Hematopoietic multipotent progenitor cell treated with erythropoietin and hydrocortisone succinate and interleukin-3 and kit ligand, for 15 days (in vitro differentiated cells): ENCODE data around the gene JMJD8.

ENCODE experiments used
- DNase-seq: peaks from one replicate; pipeline ENCODE4 v3.0.0-alpha.2; 2015; ENCODE audit warnings: low spot score

Gene JMJD8

GRCh38 chr16:721765-722540 is 37.8 kb upstream of the JMJD8 start:
- no peak for DNase-seq

- DNase-seq = peak; percentile 66
Observed at GRCh38 chr16:720990-721764, 37.0 kb upstream of the JMJD8 start, which contains the start of gene ANTKMT. Gene ANTKMT (plus strand): TSS chr16:721146. CDS start chr16:721275, 129 bp downstream.

GRCh38 chr16:720447-720989 is 36.4 kb upstream of the JMJD8 start:
- no peak for DNase-seq

- no peak for DNase-seq
Observed at GRCh38 chr16:719815-720446, 35.8 kb upstream of the JMJD8 start.

- no peak for DNase-seq
Observed at GRCh38 chr16:718922-719321, 34.8 kb upstream of the JMJD8 start.

- DNase-seq = no peak
Observed at GRCh38 chr16:718389-718788, 34.3 kb upstream of the JMJD8 start.

GRCh38 chr16:717450-718245 is 33.5 kb upstream of the JMJD8 start:
- no peak for DNase-seq

- no peak for DNase-seq
Observed at GRCh38 chr16:716768-717325, 32.7 kb upstream of the JMJD8 start.

GRCh38 chr16:716200-716568 is 32.0 kb upstream of the JMJD8 start:
- no peak for DNase-seq

GRCh38 chr16:715477-716199 is 31.5 kb upstream of the JMJD8 start:
- DNase-seq = no peak

GRCh38 chr16:714558-715476 is 30.7 kb upstream of the JMJD8 start, which contains the start of gene METRN:
Gene METRN (plus strand): TSS chr16:715118. CDS start chr16:715290, 172 bp downstream.
- peak; percentile 85 for DNase-seq

GRCh38 chr16:714079-714478 is 29.9 kb upstream of the JMJD8 start:
- no peak for DNase-seq

GRCh38 chr16:712740-713250 is 28.7 kb upstream of the JMJD8 start:
- DNase-seq = peak; percentile 29

GRCh38 chr16:711548-712320 is 27.6 kb upstream of the JMJD8 start:
- peak; percentile 77 for DNase-seq

- no peak for DNase-seq
Observed at GRCh38 chr16:711084-711483, 26.9 kb upstream of the JMJD8 start.

GRCh38 chr16:710500-711075 is 26.5 kb upstream of the JMJD8 start:
- DNase-seq = no peak

- DNase-seq = no peak
Observed at GRCh38 chr16:709566-710499, 25.7 kb upstream of the JMJD8 start.
